KBM-7 (cell line): ENCODE results near the gene UBR3.
"Not testable (repeated sequence)": the region's sequence is repeated elsewhere in the genome, so short reads cannot be mapped to it uniquely, and the experiment has no call there.

Source experiments
- DNase-seq: peaks from one replicate; pipeline ENCODE4 v3.0.0-alpha.2; 2015
- in situ Hi-C: fragments of 300-500 bp; cut with MboI; formaldehyde crosslinking; loops from 2 replicates; pipeline ENCODE4 v1.14.3; 2020; ENCODE audit warnings: low sequenced_read_pairs, low pct_unique_long_range_greater_than_20kb, mixed read lengths

The UBR3 gene

DNA sequence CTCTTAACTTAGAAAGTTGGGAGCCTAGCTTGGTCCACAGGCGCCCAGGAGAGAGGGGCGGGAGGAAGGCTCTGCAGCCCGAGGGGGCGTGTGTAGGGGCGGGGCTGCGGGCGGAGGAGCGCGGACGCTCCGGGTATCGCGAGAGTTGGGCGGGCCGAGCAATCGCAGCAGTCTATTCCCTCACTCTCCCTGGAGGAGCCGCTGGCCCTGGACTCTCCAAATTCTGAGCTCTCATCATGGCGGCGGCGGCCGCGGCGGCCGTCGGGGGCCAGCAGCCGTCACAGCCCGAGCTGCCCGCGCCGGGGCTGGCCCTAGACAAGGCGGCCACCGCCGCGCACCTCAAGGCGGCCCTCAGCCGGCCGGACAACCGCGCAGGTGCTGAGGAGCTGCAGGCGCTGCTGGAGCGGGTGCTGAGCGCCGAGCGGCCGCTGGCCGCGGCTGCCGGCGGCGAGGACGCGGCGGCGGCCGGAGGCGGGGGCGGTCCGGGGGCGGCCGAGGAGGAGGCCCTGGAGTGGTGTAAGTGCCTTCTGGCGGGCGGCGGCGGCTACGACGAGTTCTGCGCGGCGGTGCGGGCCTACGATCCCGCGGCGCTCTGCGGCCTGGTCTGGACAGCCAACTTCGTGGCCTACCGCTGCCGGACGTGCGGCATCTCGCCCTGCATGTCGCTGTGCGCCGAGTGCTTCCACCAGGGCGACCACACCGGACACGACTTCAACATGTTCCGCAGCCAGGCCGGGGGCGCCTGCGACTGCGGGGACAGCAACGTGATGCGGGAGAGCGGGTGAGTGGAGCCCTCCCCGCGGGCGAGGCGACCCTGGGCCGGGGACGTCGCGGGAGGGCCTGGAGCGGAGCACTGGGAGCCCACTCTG is at the start of gene UBR3:
Gene UBR3 (plus strand): TSS at position 183 of the 869 bp plus-strand sequence. CDS start 54 bp downstream, at position 237.
- in situ Hi-C loops, result no loop called here
- peak; percentile 89 for DNase-seq

DNA sequence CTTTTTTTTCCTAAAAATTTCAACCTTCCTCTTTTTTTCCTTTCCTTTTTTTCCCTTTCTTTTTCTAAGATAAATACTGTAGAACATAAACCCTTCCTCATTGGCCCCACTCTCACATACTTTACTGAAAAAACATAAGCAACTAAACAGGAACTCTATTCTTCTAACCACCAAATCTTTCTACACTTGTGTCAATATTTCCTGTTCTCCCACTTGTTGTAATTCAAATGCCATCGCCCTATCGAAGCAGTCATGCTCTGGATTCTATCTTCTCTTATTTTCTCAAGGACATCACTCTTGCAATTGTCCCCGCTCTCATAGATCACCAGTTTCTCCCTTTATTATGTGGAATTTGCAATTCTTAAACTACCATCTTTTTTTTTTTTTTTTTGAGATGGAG is 48.8 kb upstream of the UBR3 start:
- in situ Hi-C loops, result no loop called here
- DNase-seq, result peak; percentile 55

DNA sequence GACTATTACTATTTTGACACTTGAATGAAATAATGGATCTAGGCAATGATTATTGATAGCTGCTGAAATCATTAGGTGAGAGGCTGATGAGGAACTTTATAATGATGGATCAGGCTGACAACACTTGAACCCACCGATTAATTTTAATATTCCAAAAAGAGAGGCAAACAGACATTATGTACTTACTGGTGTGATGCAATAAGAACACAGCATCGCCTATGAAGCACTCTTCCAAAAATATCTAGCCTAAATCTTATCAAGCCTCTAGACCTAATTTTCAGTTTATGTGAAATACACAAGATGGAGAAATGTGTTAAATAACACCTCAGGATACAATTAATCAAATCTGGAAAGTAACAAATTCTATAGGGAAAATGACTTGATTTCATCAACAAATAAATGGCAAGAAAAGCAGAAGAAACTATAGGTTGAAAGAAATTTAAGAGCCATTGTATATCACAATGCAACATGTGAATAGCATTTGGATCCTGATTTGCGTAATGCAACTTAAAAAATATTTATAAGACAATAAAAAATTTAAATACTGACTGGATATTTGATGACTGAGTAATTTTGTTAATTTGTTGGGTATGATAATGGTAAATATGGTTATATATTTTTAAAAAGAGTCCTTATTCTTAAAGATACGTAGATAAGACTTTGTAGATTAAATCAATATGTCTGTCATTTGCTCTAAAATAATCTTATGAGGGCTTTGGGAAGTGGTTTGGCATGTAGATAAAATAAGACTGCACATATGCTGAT is 45.8 kb upstream of the UBR3 start:
- in situ Hi-C loops, result no loop called here
- no peak for DNase-seq

GRCh38 chr2:169782513-169782912 is 44.7 kb upstream of the UBR3 start:
- in situ Hi-C loops, result no loop called here

DNA sequence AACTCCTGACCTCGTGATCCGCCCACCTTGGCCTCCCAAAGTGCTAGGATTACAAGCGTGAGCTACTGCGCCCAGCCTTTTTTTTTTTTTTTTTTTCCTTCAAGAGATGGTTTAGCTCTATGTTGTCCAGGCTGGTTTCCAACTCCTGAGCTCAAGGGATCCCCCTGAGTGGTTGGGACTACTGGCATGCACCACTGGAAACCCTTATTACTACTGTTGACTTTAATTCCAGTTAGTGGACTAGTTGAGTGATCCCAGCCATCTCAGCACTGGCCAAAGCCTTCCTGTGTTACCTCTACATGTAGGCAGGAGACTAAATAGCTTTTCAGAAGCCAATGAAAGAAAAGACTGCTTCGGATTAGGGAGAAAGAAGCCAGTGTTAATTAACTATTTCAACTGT is 36.7 kb upstream of the UBR3 start:
- DNase-seq, result no peak
- in situ Hi-C loops, result no loop called here

More at GRCh38 chr2:169782513-169782912, 44.7 kb upstream of the UBR3 start:
- no peak for DNase-seq

DNA sequence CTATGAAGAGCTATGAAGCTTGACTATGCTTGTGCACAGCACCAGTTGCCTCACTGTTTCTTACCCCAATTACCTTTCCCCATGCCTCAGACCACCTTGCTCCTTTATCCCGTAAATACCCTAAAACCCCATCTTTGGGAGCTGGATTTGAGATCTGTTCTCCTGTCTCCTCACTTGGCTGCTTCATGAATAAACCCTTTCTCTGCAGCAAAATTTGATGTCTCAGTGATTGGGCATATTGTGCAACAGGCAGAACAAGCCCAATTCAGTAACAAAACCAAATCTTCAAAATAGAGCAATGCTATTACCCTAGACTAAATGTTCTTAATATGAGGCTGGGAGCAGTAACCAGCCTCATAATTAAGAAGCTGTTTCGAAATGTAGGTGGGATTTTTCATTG is 32.1 kb upstream of the UBR3 start:
- no peak for DNase-seq
- in situ Hi-C loops, result no loop called here

DNA sequence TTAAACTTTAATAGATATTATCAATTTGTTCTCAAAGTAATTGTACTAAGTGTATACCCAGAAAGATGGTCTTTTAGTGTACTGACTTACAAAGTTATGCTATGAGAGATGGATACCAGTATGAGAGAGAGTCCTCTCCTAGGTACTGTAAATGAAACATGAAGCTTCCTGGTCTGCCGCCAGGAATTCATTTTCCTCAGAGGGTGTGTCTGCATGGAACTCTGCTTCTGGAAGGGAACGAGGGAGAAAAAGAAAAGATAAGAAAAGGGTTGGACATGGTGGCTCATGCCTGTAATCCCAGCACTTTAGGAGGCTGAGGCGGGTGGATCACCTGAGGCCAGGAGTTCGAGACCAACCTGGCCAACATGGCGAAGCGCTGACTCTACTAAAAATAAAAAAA is 30.8 kb upstream of the UBR3 start:
- in situ Hi-C loops, result no loop called here
- DNase-seq, result no peak

DNA sequence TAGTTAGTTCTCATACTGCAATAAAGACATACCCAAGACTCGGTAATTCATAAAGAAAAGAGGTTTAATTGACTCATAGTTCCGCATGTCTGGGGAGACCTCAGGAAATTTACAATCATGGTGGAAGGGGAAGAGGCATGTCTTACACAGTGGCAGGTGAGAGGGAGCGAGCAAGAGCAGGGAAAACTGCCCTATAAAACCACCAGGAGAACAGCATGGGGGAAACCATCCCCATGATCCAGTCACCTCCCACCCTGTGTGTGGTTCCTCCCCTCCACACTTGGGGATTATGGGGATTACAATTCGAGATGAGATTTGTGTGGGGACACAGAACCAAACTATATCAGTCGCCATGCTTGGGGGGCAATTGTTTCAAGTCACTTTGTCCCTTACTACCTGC is 29.7 kb upstream of the UBR3 start:
- in situ Hi-C loops, result no loop called here
- no peak for DNase-seq

DNA sequence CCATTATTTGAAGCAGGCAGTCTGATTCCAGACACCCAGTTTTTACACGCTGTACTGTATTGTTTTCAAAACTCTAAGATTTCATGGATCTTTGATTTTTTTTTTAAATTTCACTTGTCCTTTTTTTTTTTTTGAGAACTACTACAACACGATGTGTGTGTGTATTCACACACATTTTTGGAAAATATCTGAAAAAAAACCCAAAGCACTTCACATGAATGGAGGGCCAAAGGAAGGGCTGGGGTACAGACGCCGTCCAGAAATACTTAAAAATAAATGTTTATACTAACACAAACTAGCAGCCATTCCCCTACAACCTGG is 28.9 kb upstream of the UBR3 start:
- in situ Hi-C loops, result no loop called here
- DNase-seq, result no peak

DNA sequence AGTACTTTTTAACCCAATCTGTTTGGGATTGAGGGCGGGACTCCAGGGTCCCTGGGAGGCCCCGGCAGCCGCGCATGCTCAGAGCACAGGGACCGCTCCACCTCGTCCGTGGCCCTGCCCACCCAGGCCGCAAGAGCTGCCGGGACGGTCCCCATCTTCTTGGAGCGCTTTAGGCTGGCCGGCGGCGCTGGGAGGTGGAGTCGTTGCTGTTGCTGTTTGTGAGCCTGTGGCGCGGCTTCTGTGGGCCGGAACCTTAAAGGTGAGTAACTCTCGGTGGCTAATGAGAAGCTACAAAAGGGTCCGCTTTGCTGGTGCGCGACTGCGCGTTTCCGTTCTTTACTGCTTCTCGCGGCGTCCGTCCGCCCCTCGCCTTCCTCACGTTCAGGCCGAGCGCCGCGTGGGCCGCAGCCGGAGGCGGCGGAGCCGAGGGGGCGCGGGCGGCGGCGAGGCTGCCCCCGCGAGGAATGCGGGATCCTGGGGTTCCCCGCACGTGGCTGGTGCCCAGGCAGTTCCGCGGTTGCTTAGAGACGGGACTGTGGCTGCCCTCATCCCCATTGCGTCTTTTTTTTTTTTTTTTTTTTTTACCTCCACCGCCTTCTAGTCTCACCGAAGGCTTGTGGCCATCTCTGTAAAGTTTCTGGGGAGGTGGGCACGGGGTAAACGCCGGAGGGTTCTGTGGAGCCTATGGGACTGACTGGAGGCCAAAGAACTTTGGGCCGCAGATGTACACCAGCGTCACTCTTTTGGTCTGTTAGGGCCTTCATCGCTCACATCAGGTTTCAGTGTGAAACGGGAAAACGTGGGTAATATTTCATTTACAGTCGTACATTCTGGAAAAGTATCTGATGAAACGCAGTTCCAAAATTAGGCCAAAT is 28.3 kb upstream of the UBR3 start, which contains the start of gene SSB:
Gene SSB (plus strand): TSS at position 154 of the 875 bp plus-strand sequence. CDS start 2,090 bp downstream, outside the sequence.
- DNase-seq, result peak; percentile 93
- in situ Hi-C loops, result no loop called here

DNA sequence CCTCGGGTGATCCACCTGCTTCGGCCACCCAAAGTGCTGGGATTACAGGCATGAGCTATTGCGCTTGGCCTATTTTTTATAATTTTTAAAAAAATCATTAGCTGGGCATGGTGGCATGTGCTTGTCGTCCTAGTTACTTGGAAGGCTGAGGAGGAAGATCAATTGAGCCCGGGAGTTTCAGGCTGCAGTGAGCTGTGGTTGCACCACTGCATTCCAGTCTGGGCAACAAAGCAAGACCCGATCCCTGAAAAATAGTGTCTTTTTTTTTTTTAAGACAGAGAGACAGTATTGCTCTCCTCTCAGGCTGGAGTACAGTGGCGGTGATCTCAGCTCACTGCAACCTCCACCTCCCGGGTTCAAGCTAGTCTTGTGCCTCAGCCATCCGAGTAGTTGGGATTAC is 23.8 kb upstream of the UBR3 start:
- in situ Hi-C loops, result no loop called here
- DNase-seq, result no peak

DNA sequence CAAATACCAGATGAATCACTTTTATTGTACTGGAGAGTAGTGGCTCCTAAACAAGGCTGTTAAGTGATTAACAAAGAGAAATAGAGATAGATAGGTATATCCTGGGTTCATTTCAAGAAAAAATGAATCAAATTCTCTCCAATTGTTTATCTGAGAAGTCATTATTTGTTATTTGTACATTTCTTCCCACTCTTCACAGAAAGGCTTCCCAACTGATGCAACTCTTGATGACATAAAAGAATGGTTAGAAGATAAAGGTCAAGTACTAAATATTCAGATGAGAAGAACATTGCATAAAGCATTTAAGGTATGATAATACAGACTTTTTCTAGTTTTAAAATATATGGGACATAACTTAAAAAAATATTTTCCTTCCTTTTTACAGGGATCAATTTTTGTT is 20.7 kb upstream of the UBR3 start:
- no peak for DNase-seq
- in situ Hi-C loops, result no loop called here

DNA sequence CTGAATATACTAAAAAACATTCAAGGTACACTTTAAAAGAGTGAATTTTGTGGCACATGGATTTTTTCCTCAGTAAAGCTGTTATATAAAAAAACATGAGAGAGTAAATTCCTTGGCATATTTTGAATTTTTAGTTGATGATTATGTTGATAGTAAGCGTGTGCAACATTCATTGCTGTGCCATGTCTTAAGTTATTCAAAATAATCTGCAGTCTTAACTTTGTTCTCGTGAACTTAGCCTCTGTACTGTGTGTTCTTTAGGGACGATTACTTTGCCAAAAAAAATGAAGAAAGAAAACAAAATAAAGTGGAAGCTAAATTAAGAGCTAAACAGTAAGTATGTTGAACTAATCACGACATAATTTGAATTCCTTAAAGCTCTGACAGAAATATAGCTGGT is 19.0 kb upstream of the UBR3 start:
- in situ Hi-C loops, result no loop called here

DNA sequence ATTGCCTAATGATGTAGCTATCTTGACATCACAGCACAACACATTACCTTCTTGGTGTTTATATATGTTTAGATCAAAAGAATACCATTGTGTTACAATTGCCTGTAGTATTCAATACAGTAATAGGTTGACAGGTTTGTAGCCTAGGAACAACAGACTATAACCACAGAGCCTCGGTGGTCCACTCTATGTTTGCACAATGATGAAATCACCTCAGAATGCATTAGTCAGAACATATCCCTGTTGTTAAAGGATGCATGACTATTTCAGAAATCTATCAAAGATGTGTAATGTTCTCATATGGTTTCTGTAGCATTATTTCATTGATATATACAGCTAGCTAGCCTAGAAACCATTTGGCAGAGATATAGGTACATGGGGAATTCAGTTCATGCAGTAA is 11.4 kb upstream of the UBR3 start:
- DNase-seq, result no peak
- in situ Hi-C loops, result no loop called here

More for the DNA sequence above, 19.0 kb upstream of the UBR3 start:
- DNase-seq, result no peak

DNA sequence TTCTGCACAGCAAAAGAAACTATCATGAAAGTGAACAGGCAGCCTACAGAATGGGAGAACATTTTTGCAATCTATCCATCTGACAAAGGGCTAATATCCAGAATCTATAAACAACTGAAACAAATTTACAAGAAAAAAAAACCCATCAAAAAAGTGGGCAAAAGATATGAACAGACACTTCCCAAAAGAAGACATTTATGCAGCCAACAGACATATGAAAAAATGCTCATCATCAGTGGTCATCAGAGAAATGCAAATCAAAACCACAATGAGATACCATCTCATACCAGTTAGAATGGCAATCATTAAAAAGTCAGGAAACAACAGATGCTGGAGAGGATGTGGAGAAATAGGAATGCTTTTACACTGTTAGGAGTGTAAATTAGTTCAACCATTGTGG is 10.3 kb upstream of the UBR3 start:
- DNase-seq, in situ Hi-C loops: not testable (repeated sequence)

- DNase-seq, in situ Hi-C loops: not testable (repeated sequence)
Observed at GRCh38 chr2:169817369-169817768, 9.9 kb upstream of the UBR3 start.

DNA sequence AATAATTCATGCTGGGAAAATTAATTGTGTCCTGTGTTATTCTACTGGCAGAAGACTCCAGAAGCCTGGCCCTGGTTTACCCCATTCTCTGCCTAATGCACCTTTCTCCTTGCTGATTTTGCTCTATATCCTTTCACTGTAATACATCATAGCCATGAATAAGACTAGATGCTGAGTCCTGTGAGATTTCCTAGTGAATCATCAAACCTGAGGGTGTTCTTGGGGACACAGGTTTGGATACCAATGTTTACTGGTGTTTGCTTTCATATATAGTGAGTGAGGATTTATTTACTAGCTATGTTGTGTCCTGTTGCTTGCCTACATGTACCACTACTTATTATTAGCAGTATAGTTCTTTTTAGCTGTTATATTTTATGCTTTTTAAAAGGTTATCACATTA is 9.0 kb upstream of the UBR3 start:
- in situ Hi-C loops, result no loop called here
- DNase-seq, result no peak

- in situ Hi-C loops, result no loop called here
- no peak for DNase-seq
Observed at GRCh38 chr2:169819106-169819505, 8.1 kb upstream of the UBR3 start.

- in situ Hi-C loops, DNase-seq: not testable (repeated sequence)
Observed at GRCh38 chr2:169820101-169820500, 7.2 kb upstream of the UBR3 start.
